Right lobe of liver (tissue), 6 donors: ENCODE results near the gene MICA. TPM values are rescaled to one million over a fixed set of nuclear protein-coding genes. Genes with fewer than 3 reads are reported as not detected.
"Not testable (repeated sequence)": the region's sequence is repeated elsewhere in the genome, so short reads cannot be mapped to it uniquely, and the experiment has no call there.

Experiments
- ATAC-seq, 4 donors: fragments of 200-7000 bp; cut with Tn5 transposase; one replicate each; pipeline ENCODE4 v1.9.1; 2020; ENCODE audit warnings: mild to moderate bottlenecking in 4 of 4, moderate library complexity in 4 of 4
- DNase-seq, 3 donors: peaks; one replicate each; pipeline ENCODE4 v3.0.0-alpha.2; 2020
- H3K27ac ChIP-seq, 3 donors: fragments of 200-600 bp; one replicate each; pipeline ENCODE4 v1.8.0; 2022
- H3K27me3 ChIP-seq, 2 donors: fragments of 200-600 bp; one replicate each; pipeline ENCODE4 v1.8.0; 2022
- H3K36me3 ChIP-seq, 4 donors: fragments of 200-600 bp; sonication (generic) in 1 of 4; one replicate each; pipeline versions ENCODE4 v1.5.1 to v1.8.0; 2017 to 2022; ENCODE audit warnings: control low read depth in 1 of 4
- H3K4me1 ChIP-seq, 4 donors: fragments of 200-600 bp; sonication (generic) in 1 of 4; one replicate each; pipeline versions ENCODE4 v1.5.1 to v1.8.0; 2017 to 2022; ENCODE audit warnings: control low read depth in 1 of 4
- H3K4me3 ChIP-seq, 3 donors: fragments of 200-600 bp; one replicate each; pipeline ENCODE4 v1.8.0; 2022
- H3K9me3 ChIP-seq, 4 donors: fragments of 200-600 bp; sonication (generic) in 1 of 4; one replicate each; pipeline versions ENCODE4 v1.5.1 to v1.8.0; 2017 to 2022; ENCODE audit warnings: control low read depth in 1 of 4
- CTCF ChIP-seq, 4 donors: fragments of 200-600 bp in 3 of 4; fragments of 450-650 bp in 1 of 4; IDR thresholded peaks; one replicate each; pipeline versions ENCODE4 v1.5.1 to v1.8.0; 2016 to 2022; ENCODE audit warnings: antibody characterized with exemption in 4 of 4, mild to moderate bottlenecking in 2 of 4
- POLR2A ChIP-seq: fragments of 450-650 bp; IDR thresholded peaks from one replicate; pipeline ENCODE4 v1.6.1; 2017; ENCODE audit warnings: antibody characterized with exemption, mild to moderate bottlenecking
- WGBS: methylation state at CpG from one replicate; pipeline ENCODE4 v1.1.6; 2018; ENCODE audit warnings: low coverage, low lambda C conversion rate; ENCODE audit not compliant: insufficient coverage; ENCODE audit errors: missing lambda C conversion rate; 5-methylcytosine and 5-hydroxymethylcytosine counted together
- intact Hi-C, 2 donors: fragments of 100-400 bp; cut with DNase I; formaldehyde crosslinking; loops; one replicate each; pipeline versions ENCODE4 v1.11.2 to v1.14.1; 2022
- total RNA-seq, 6 experiments: library from RNA; depleted of rRNA in 2 of 6; stranded (reverse); fragments of >200 nt in 2 of 6; fragmentation: NEBNext Ultra II Directional in 3 of 6; extraction: Animal tissue kit (Norgen Biotek cat#: 25700) in 3 of 6; gene quantifications; one replicate each; pipeline versions ENCODE4 v1.1.0 to v1.2.4, GENCODE V29; 2016 to 2023
- donor health status: DM: no; HTN: yes; CAD: no.
- donor health status: DM: no; HTN: no; CAD: no.
- donor health status: DM: no; HTN: no; CAD: no.
- donor health status: DM: no; HTN: yes; CAD: no.
- donor health status: DM: no; HTN: yes; CAD: no.

MICA gene
- total RNA-seq, 6 experiments from 2014 or later = 2.5 to 10.9 (median 6.1) TPM

DNA sequence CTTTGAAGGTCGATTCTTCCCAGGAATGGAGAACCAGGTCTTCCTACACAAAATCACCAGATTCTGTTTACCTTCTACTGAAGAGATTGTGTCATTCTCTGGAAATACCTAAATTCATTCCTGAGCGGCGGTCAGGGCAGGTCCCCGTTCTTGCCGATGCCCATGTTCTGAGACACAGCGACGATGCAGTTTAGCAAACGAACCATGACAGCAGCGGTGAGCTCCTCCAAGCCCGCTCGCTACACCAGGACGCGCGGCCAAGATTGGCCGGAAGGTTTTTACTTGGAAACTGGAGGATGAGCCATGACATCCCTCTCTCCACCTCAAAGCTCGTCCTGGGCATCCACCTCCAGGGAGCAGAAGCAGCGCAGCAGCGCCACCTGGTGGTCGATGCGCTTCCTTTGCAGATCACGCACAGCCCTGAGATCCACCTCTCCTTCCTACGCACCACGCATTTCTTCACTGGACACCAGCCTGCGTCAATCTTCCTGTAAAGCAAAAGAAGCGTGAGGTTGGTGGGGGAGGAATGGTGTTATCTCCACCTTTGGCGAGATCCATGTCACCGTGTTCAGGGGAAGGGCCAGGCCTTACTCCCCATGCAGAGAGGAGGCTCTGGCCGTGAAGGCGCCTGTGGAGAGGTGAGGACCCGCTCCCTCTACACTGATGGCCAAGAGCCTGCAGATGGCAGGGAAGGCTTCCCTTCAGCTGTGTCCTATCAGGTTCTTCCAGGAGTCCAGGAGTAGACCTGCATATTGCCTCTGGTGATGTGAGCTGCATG is 36.5 kb upstream of the MICA start:
- Histone ChIP-seq H3K36me3 (no peaks in the 10 kb centered on the region), H3K4me1 (no peaks in the 10 kb centered on the region), H3K9me3 (peaks cover 0 to 1% (median 0%) of the 10 kb centered on the region in 4 donors), H3K4me3 (peak overlapping the region; percentile 23 to 43 (median 30)), H3K27ac (no peak overlapping the region), H3K27me3 (no peaks in the 10 kb centered on the region)
- peak; percentile 88 to 93 (median 93) for DNase-seq
- 5% methylated on average over 19 of the region's 30 CpGs for WGBS
- TF ChIP-seq POLR2A (no peak), CTCF (IDR thresholded peaks at IDR 0.05) (peak; percentile 88 to 96 (median 94))
- peak; percentile 100 for ATAC-seq
- intact Hi-C loops = loop anchor here in 1 of 2 donors (5.0 kb wide), 1 partner anchor 170 kb away; no protein-coding TSS in a partner anchor

DNA sequence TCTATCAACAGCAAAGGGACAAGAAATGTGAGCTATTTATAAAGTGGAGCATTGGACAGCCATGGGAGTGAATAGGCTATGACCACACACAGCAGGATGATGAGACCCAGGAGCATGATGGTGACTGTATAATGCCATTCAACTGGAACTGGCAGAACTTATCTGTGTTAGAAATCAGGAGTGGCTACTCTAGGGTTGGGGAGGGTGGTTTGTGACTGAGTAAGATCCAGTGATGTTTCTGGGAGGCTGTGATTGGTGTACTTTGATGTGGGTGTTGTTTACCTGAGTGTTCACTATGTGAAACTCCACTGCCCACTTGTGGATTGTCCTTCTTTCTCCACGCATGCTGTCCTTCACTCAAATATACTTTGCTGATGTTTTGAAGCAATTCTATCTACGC is 34.9 kb upstream of the MICA start:
- no peaks in the 10 kb centered on the region for H3K27me3 ChIP-seq
- TF ChIP-seq CTCF (IDR thresholded peaks at IDR 0.05) = no peak
- TF ChIP-seq POLR2A = no peak
- ATAC-seq (no peak), DNase-seq (no peak)
- 63% methylated on average over 2 of the region's 2 CpGs for WGBS
- no peak overlapping the region for H3K27ac ChIP-seq
- peaks cover 0 to 6% (median 0%) of the 10 kb centered on the region in 4 donors for H3K9me3 ChIP-seq
- no peaks in the 10 kb centered on the region for H3K36me3 ChIP-seq
- H3K4me3 ChIP-seq = no peak overlapping the region
- intact Hi-C loops = loop anchor here in 1 of 2 donors (5.0 kb wide), 1 partner anchor 171 kb away; no protein-coding TSS in a partner anchor
- no peaks in the 10 kb centered on the region for H3K4me1 ChIP-seq

DNA sequence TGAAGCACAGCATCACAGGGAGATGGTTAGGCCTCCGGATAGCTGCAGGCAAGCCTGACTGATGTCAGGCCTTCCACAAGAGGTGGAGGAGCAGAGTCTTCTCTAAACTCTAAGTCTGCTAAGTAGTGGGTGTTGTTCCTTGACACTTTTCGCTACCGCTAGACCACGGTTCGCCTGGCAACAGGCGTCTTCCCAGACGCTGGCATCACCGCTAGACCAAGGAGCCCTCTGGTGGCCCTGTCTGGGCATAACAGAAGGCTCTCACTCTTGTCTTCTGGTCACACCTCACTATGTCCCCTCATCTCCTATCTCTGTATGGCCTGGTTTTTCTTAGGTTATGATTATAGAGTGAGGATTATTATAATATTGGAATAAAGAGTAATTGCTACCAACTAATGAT is 29.3 kb upstream of the MICA start:
- H3K9me3 ChIP-seq, H3K36me3 ChIP-seq, H3K27me3 ChIP-seq, H3K27ac ChIP-seq, ATAC-seq, H3K4me1 ChIP-seq, H3K4me3 ChIP-seq, DNase-seq: not testable (repeated sequence)
- intact Hi-C loops = loop anchor here in 1 of 2 donors (10.0 kb wide), 1 partner anchor 239 kb away; the partner anchor contains the start of gene PSORS1C2
- no CpG with 5 or more reads among the region's 8 CpGs for WGBS

- intact Hi-C loops = loop anchor here (5.0 to 10.0 kb wide), 2 partner anchors 238 to 241 kb away; partner anchors contain the start of gene PSORS1C2 (in 2 of the 2)
- Histone ChIP-seq H3K4me3 (no peak overlapping the region), H3K4me1 (no peaks in the 10 kb centered on the region), H3K36me3 (no peaks in the 10 kb centered on the region), H3K9me3 (peaks cover 0 to 6% (median 0%) of the 10 kb centered on the region in 4 donors), H3K27ac (no peak overlapping the region), H3K27me3 (no peaks in the 10 kb centered on the region)
- DNase-seq (no peak), ATAC-seq (no peak)
- no peak for TF ChIP-seq POLR2A
Measured at GRCh38 chr6:31375699-31376098, 27.7 kb upstream of the MICA start.

DNA sequence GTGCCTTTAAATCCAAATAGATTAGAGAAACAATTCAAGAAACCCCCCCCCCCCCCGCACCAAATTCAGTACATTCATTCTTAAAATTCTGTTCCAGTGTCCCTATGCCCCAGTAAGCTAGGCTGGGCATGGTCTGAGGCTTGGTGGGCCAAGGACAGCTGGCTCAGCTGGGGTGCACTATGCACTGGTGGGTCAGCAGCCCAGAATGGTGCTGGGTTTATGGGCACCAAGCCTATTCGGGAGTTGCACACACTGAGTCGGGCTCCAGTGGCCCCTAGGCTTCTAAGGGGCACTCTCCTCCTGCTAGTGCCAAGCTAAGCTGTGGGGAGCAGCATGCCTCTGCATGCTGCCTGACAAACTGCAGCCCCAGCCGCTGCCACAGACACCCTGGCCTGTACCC is 26.4 kb upstream of the MICA start:
- Histone ChIP-seq H3K9me3 (peaks cover 0 to 4% (median 0%) of the 10 kb centered on the region in 4 donors), H3K36me3 (no peaks in the 10 kb centered on the region), H3K4me1 (no peaks in the 10 kb centered on the region), H3K4me3 (no peak overlapping the region), H3K27me3 (no peaks in the 10 kb centered on the region), H3K27ac (no peak overlapping the region)
- TF ChIP-seq CTCF (IDR thresholded peaks at IDR 0.05) (no peak), POLR2A (no peak)
- ATAC-seq (peak in 1 of 4 donors; percentile 23), DNase-seq (no peak)
- WGBS = no CpG with 5 or more reads among the region's 4 CpGs
- intact Hi-C loops = loop anchor here (5.0 to 10.0 kb wide), 2 partner anchors 240 to 242 kb away; partner anchors contain the start of gene PSORS1C2 (in 2 of the 2)
